HG02623 (cell line): ENCODE data around the gene MCC.

Experiments used
- ATAC-seq: cut with Tn5 transposase; IDR thresholded peaks from one replicate; pipeline ENCODE4 v1.9.1; 2021; ENCODE audit warnings: moderate library complexity; ENCODE audit not compliant: unreplicated experiment

Gene MCC

GRCh38 chr5:113230711-113231652 is 257.3 kb downstream of the MCC start:
- ATAC-seq, result no peak

- no peak for ATAC-seq
Observed at GRCh38 chr5:113227798-113228197, 260.5 kb downstream of the MCC start.

- ATAC-seq, result no peak
Observed at GRCh38 chr5:113226116-113226736, 262.0 kb downstream of the MCC start.

GRCh38 chr5:113225259-113225658 is 263.0 kb downstream of the MCC start:
- no peak for ATAC-seq

GRCh38 chr5:113224605-113225065 is 263.6 kb downstream of the MCC start:
- no peak for ATAC-seq

- no peak for ATAC-seq
Observed at GRCh38 chr5:113223831-113224604, 264.2 kb downstream of the MCC start.

GRCh38 chr5:113223315-113223714 is 264.9 kb downstream of the MCC start:
- ATAC-seq, result no peak

GRCh38 chr5:113221294-113222176 is 266.7 kb downstream of the MCC start:
- no peak for ATAC-seq

- ATAC-seq, result no peak
Observed at GRCh38 chr5:113219695-113220094, 268.6 kb downstream of the MCC start.

- ATAC-seq, result no peak
Observed at GRCh38 chr5:113218906-113219517, 269.2 kb downstream of the MCC start.

GRCh38 chr5:113218200-113218599 is 270.1 kb downstream of the MCC start:
- ATAC-seq, result no peak

GRCh38 chr5:113217619-113218184 is 270.6 kb downstream of the MCC start:
- no peak for ATAC-seq

GRCh38 chr5:113216545-113216944 is 271.7 kb downstream of the MCC start:
- ATAC-seq, result no peak

- ATAC-seq, result no peak
Observed at GRCh38 chr5:113215401-113216060, 272.7 kb downstream of the MCC start.

- no peak for ATAC-seq
Observed at GRCh38 chr5:113214606-113215323, 273.5 kb downstream of the MCC start.

GRCh38 chr5:113213551-113214425 is 274.5 kb downstream of the MCC start:
- peak; percentile 41 for ATAC-seq

GRCh38 chr5:113212244-113212920 is 275.9 kb downstream of the MCC start:
- ATAC-seq, result no peak
